ENCODE measurements around the gene UCK2. TPM values are rescaled to one million over a fixed set of nuclear protein-coding genes. Genes with fewer than 3 reads are reported as not detected.

The UCK2 gene
- total RNA-seq, 1 donor from 2014 or later: 112 TPM

DNA sequence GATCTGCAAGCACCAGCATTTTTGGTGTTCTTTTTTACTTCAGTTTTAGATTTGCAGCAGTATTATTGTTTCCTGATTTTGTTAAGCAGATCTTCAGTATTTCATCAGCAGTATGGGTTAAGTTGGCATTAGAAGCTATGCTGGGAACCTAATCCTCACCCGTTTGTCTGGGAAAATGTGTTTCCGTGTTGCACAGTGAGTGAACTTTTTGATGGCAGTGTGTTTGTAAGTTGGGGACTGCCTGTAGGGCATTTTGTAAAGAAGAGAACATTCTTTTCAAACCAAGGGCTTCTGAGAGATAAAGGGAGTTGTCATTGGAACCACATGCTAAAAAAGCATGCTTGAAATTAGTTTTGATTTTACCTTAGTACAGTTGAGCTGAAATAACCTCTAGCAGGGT lies 35.9 kb downstream of the UCK2 start:
- H3K27ac Mint-ChIP-seq: no peak overlapping the region
- H3K27me3 Mint-ChIP-seq (ENCODE audit: insufficient read depth): no peaks in the 10 kb centered on the region
- intact Hi-C loops (cut with micrococcal nuclease): no loop called here
- H3K4me1 Mint-ChIP-seq (ENCODE audit: low read depth): peaks cover 47% of the 10 kb centered on the region
- H3K9me3 Mint-ChIP-seq: no peaks in the 10 kb centered on the region
- no peak for DNase-seq (ENCODE audit: low spot score)
- peaks cover 5% of the 10 kb centered on the region for H3K36me3 Mint-ChIP-seq (ENCODE audit: low read depth)
- no peak overlapping the region for H3K4me3 Mint-ChIP-seq

DNA sequence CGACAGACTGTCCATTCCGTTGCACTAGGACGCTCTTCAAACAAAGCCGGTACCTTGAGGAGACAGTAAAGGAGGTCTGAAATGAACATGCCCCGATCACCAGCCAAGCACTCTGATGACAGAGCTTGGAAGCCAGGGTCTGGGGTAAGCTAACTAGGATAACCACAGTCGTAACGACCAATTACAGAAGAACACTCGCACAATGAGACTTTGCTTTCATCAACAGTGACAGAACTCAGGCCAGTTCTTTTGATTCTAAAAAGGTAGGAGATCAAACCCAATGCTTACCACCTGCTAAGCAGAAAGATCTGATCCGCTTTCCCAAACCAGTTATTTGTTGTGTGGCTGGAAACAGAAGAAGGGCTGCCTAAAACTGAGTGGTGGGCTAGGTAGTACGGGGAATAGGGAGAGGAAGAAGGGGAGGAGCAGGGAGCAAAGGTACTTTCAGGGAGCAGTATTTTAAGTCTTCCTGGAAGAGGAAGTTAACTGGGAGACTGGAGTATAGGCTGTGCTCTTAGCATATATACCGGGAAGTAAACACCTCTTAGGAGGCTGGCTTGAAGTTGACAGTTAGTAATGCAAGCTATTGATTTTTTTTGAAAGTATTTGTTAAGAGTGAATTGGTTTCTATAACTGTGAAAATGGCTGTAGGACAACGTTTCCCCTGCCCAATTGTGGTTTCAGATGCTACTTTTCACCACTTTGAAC lies 38.4 kb downstream of the UCK2 start:
- H3K36me3 Mint-ChIP-seq (ENCODE audit: low read depth): peaks cover 5% of the 10 kb centered on the region
- intact Hi-C loops (cut with micrococcal nuclease): no loop called here
- no peak overlapping the region for H3K4me3 Mint-ChIP-seq
- DNase-seq (ENCODE audit: low spot score): no peak
- no peaks in the 10 kb centered on the region for H3K9me3 Mint-ChIP-seq
- H3K27me3 Mint-ChIP-seq (ENCODE audit: insufficient read depth): no peaks in the 10 kb centered on the region
- no peak overlapping the region for H3K27ac Mint-ChIP-seq
- H3K4me1 Mint-ChIP-seq (ENCODE audit: low read depth): peaks cover 32% of the 10 kb centered on the region

DNA sequence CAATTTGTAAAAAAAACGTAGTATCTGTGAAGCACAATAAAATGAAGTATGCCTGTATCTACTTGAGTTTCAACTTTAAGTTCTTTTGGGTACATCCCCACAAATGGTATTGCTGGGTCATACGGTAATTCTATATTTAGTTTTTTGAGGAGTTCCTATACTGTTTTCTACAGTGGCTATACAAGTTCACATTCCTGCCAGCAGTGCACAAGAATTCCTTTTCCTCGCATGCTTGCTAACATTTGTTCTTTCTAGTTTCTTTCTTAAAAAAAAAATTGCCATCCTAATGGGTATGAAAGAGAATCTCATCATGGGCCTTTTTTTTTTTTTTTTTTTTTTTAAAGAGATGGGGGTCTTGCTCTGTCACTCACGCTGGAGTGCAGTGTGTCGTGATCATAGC lies 41.9 kb downstream of the UCK2 start:
- H3K27ac Mint-ChIP-seq: no peak overlapping the region
- no peak for DNase-seq (ENCODE audit: low spot score)
- no peaks in the 10 kb centered on the region for H3K27me3 Mint-ChIP-seq (ENCODE audit: insufficient read depth)
- no peak overlapping the region for H3K4me3 Mint-ChIP-seq
- H3K9me3 Mint-ChIP-seq: peaks cover 5% of the 10 kb centered on the region
- peaks cover 16% of the 10 kb centered on the region for H3K36me3 Mint-ChIP-seq (ENCODE audit: low read depth)
- intact Hi-C loops (cut with micrococcal nuclease): no loop called here
- H3K4me1 Mint-ChIP-seq (ENCODE audit: low read depth): peaks cover 45% of the 10 kb centered on the region

DNA sequence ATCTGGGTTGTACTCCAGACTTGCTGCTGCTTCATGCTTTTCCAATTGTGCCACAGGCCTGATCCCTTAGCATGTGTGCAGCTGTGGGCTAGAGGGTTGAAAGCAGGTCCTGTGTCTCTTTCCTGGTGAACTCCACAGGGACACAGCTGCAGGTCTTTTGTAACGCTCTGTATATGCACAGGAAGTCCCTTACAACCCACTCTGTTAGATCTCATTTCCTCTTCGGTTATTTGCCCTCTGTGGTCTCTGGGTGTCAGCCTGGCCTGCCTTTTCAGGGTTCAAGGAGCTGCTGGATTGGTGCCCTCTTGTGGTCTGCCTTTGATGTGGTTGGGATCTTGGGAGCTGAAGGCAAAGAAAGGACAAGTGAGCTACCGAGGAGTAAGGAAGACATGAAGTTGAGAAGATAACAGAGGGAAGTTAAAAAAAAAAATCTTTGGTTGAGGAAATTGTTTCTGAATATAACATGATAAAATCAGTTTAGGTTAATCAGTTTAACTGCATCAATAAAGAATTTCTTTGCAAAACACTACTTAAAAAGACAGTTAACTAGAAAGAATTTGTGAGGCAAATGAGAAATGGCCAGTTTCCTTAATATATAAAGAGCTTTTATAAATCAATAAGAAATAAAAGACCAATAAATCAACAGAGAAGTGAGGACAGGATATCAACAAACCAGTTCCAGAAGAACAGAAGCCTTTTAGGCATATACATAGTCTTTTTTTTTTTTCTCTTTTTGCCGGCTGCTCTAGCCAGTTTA lies 44.1 kb downstream of the UCK2 start:
- peaks cover 11% of the 10 kb centered on the region for H3K36me3 Mint-ChIP-seq (ENCODE audit: low read depth)
- peaks cover 5% of the 10 kb centered on the region for H3K9me3 Mint-ChIP-seq
- DNase-seq (ENCODE audit: low spot score): peak; percentile 49
- peaks cover 54% of the 10 kb centered on the region for H3K4me1 Mint-ChIP-seq (ENCODE audit: low read depth)
- intact Hi-C loops (cut with micrococcal nuclease): loop anchor here (1.0 to 5.0 kb wide), 3 partner anchors 15 to 42 kb away; no protein-coding TSS in a partner anchor
- peak overlapping the region; percentile 55 for H3K4me3 Mint-ChIP-seq
- H3K27me3 Mint-ChIP-seq (ENCODE audit: insufficient read depth): peaks cover 5% of the 10 kb centered on the region
- peak overlapping the region; percentile 63 for H3K27ac Mint-ChIP-seq

DNA sequence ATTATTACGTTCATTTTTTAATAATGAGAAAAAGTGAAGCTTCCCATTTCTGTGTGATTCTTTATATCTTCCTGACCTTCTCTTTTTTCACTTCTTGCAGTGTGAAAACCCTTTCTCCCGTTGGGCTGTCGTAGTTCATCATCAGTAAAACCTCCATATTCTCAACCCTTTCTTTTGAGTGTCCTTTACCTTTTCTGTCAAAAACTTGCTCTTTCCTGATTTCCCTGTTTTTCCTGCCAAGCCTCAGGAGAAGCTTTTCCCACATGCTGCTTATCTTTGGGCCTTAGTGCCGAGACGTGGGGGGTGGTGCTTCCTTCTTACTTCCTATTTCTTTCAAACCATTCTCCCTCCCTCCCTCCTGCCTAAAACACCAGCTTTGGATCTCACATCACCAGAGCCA lies 46.1 kb downstream of the UCK2 start:
- H3K9me3 Mint-ChIP-seq: peaks cover 9% of the 10 kb centered on the region
- intact Hi-C loops (cut with micrococcal nuclease): loop anchor here (5.0 kb wide), 1 partner anchor 39 kb away; no protein-coding TSS in a partner anchor
- H3K36me3 Mint-ChIP-seq (ENCODE audit: low read depth): peaks cover 17% of the 10 kb centered on the region
- H3K27me3 Mint-ChIP-seq (ENCODE audit: insufficient read depth): peaks cover 5% of the 10 kb centered on the region
- no peak overlapping the region for H3K27ac Mint-ChIP-seq
- H3K4me3 Mint-ChIP-seq: no peak overlapping the region
- peaks cover 70% of the 10 kb centered on the region for H3K4me1 Mint-ChIP-seq (ENCODE audit: low read depth)
- no peak for DNase-seq (ENCODE audit: low spot score)

DNA sequence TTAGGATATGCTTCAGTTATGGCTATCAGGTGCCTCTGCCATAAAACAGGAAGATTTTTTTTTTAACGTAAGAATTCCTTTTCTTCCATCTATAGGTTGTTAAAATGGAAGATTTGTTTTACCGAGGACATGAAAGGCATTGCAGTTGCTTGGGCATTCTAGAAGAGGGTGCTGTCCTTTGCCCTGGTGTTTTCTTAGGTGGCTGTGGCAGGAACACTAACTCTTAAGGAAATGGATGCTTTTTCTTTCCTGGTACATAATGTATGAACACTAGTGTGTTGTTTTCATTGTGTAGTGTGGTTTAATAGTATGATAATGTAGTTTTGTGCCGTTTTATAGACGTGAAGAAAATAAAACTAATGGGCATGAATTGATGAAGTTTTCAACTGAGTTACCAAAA lies 47.2 kb downstream of the UCK2 start:
- Mint-ChIP-seq H3K36me3 (ENCODE audit: low read depth) (peaks cover 18% of the 10 kb centered on the region), H3K9me3 (peaks cover 9% of the 10 kb centered on the region), H3K4me1 (ENCODE audit: low read depth) (peaks cover 77% of the 10 kb centered on the region), H3K4me3 (no peak overlapping the region), H3K27me3 (ENCODE audit: insufficient read depth) (peaks cover 5% of the 10 kb centered on the region), H3K27ac (no peak overlapping the region)
- intact Hi-C loops (cut with micrococcal nuclease): loop anchor here (5.0 kb wide), 1 partner anchor 38 kb away; no protein-coding TSS in a partner anchor
- DNase-seq (ENCODE audit: low spot score): no peak

DNA sequence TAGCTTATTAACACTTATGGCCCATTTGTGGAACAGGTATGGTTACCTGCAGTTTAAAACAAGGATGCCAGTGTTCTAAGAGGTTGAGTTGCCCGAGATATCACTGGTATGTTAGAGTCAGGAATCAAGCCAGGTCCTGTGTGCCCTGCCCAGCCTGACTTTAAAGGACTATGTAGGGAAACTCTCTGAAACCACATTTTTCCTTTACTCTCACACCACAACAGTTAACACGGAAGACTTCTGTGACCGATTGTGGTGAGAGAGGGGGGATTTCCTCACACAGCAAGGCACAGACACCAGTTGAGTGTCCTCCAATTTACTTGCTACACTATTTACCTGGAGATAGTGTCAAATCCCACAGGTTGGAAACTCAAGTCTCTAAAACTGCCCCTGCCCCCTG lies 47.8 kb downstream of the UCK2 start:
- Mint-ChIP-seq H3K9me3 (peaks cover 9% of the 10 kb centered on the region), H3K4me1 (ENCODE audit: low read depth) (peaks cover 83% of the 10 kb centered on the region), H3K27ac (peak overlapping the region; percentile 42), H3K4me3 (peak overlapping the region; percentile 19), H3K36me3 (ENCODE audit: low read depth) (peaks cover 18% of the 10 kb centered on the region), H3K27me3 (ENCODE audit: insufficient read depth) (peaks cover 5% of the 10 kb centered on the region)
- intact Hi-C loops (cut with micrococcal nuclease): no loop called here
- peak; percentile 24 for DNase-seq (ENCODE audit: low spot score)

DNA sequence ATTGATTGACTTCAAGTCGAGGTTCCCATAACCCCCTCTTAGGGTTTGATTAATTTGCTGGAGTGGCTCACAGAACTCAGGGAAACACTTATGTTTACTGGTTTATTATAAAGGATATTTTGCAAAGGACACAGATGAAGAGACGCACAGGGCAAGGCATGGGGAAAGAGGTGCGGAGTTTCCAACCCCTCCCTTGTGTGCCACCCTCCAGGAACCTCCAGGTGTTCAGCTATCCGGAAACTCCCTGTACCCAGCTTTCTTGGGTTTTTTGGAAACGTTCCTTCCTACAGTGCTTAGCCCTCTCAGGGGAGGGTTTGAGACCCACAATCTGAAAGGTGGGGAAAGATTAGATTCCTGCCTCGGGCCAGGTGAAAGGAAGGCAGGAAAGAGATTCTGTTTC lies 48.2 kb downstream of the UCK2 start:
- H3K9me3 Mint-ChIP-seq: peaks cover 9% of the 10 kb centered on the region
- peaks cover 81% of the 10 kb centered on the region for H3K4me1 Mint-ChIP-seq (ENCODE audit: low read depth)
- intact Hi-C loops (cut with micrococcal nuclease): no loop called here
- H3K27ac Mint-ChIP-seq: peak overlapping the region; percentile 42
- H3K27me3 Mint-ChIP-seq (ENCODE audit: insufficient read depth): peaks cover 5% of the 10 kb centered on the region
- H3K36me3 Mint-ChIP-seq (ENCODE audit: low read depth): peaks cover 18% of the 10 kb centered on the region
- no peak for DNase-seq (ENCODE audit: low spot score)
- peak overlapping the region; percentile 19 for H3K4me3 Mint-ChIP-seq

DNA sequence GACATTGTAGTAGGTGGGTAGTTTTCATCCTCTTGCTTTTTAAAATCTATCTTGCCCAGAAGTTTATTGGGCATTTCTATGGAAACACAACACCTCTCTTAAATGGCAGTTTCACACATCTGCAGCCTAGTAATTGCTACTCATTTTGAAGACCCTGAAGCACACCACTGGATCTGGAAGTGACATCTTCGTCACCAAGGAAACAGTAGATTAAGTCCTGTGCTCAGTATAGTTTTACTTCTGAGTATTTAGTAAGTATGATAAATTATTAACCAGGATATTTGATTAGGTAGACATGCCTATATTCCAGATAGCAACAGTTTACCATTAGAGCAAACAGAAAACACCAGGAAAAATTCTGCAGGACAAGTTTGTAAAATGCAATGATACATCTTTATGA lies 48.7 kb downstream of the UCK2 start:
- intact Hi-C loops (cut with micrococcal nuclease): no loop called here
- peaks cover 9% of the 10 kb centered on the region for H3K9me3 Mint-ChIP-seq
- no peak for DNase-seq (ENCODE audit: low spot score)
- peaks cover 19% of the 10 kb centered on the region for H3K36me3 Mint-ChIP-seq (ENCODE audit: low read depth)
- peaks cover 78% of the 10 kb centered on the region for H3K4me1 Mint-ChIP-seq (ENCODE audit: low read depth)
- H3K27ac Mint-ChIP-seq: no peak overlapping the region
- H3K27me3 Mint-ChIP-seq (ENCODE audit: insufficient read depth): peaks cover 5% of the 10 kb centered on the region
- H3K4me3 Mint-ChIP-seq: no peak overlapping the region

DNA sequence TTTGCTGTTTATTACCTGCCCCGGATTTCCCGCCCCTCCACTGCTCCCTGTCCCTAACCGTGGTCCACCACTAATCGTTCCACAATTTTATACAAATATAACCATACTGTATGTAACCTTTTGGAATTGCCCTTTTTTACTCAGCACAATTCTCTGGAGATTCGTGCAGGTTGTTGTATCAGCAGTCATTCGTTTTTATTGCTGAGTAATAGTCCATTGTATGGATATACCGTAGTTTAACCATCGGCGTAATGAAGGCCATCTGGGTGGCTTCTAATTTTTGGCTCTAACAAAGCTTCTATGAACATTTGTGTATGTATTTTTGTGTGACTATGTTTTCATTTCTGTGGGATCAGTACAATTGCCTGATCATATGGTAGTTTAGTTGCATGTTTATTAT lies 50.0 kb downstream of the UCK2 start:
- H3K27me3 Mint-ChIP-seq (ENCODE audit: insufficient read depth): peaks cover 5% of the 10 kb centered on the region
- peaks cover 20% of the 10 kb centered on the region for H3K36me3 Mint-ChIP-seq (ENCODE audit: low read depth)
- no peak for DNase-seq (ENCODE audit: low spot score)
- H3K4me3 Mint-ChIP-seq: no peak overlapping the region
- H3K27ac Mint-ChIP-seq: no peak overlapping the region
- peaks cover 76% of the 10 kb centered on the region for H3K4me1 Mint-ChIP-seq (ENCODE audit: low read depth)
- H3K9me3 Mint-ChIP-seq: peaks cover 9% of the 10 kb centered on the region
- intact Hi-C loops (cut with micrococcal nuclease): no loop called here

DNA sequence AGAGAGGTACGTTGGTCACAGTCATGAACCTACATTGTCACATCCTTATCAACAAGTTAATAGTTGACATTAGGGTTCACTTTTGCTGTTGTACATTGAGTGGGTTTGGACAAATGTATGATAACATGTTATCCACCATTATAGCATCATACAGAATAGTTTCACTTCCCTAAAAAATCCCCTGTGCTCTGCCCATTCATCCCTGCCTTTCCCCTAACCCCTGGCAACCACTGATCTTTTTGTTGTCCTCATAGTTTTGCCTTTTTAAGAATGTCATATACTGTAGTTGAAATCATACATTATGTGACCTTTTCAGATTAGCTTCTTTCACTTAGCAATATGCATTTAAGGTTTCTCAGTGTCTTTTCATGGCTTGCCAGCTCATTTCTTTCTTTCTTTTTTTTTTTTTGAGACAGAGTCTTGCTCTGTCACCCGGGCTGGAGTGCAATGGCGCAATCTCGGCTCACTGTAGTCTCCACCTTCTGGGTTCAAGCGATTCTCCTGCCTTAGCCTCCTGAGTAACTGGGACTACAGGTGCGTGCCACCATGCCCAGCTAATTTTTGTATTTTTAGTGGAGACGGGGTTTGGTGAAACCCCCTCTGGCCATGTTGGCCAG lies 50.6 kb downstream of the UCK2 start:
- H3K36me3 Mint-ChIP-seq (ENCODE audit: low read depth): peaks cover 17% of the 10 kb centered on the region
- peaks cover 9% of the 10 kb centered on the region for H3K9me3 Mint-ChIP-seq
- H3K4me1 Mint-ChIP-seq (ENCODE audit: low read depth): peaks cover 77% of the 10 kb centered on the region
- DNase-seq (ENCODE audit: low spot score): no peak
- H3K27me3 Mint-ChIP-seq (ENCODE audit: insufficient read depth): peaks cover 5% of the 10 kb centered on the region
- no peak overlapping the region for H3K4me3 Mint-ChIP-seq
- intact Hi-C loops (cut with micrococcal nuclease): no loop called here
- peak overlapping the region; percentile 14 for H3K27ac Mint-ChIP-seq

DNA sequence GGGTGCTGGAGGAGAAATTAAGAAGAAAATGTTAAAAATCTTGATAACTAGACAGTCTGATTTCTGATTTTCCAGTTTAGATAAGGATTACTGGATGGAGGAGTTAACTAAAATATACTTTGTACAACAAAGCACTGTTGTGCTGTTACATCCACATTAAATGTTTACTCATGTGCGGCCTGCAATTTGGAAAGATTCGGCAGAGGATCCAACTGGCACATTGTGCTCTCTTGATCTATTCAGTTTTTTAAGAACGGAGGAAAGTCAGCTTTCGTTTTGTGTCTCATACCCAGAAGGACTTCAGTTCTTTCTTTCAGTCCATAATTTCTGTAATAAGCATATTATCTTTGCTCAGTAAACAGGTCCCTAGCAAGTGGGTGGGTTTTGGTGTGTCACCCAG lies 52.5 kb downstream of the UCK2 start:
- Mint-ChIP-seq H3K27ac (no peak overlapping the region), H3K36me3 (ENCODE audit: low read depth) (peaks cover 11% of the 10 kb centered on the region), H3K4me3 (no peak overlapping the region), H3K27me3 (ENCODE audit: insufficient read depth) (no peaks in the 10 kb centered on the region), H3K4me1 (ENCODE audit: low read depth) (peaks cover 69% of the 10 kb centered on the region), H3K9me3 (peaks cover 4% of the 10 kb centered on the region)
- no peak for DNase-seq (ENCODE audit: low spot score)
- intact Hi-C loops (cut with micrococcal nuclease): no loop called here

DNA sequence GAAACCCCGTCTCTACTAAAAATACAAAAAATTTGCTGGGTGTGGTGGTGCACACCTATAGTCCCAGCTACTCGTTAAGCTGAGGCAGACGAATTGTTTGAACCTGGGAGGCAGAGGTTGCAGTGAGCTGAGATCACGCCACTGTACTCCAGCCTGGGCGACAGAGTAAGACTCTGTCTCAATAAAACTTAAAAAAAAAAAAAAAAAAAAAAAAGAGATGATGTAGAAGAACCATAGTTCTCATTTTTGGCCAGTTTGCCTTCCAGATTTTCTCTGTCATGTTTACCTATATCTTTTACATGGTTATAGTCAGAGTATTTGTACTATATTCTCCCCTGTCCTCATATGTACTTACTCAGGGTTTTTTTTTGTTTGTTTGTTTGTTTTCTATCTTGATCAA lies 53.6 kb downstream of the UCK2 start:
- Mint-ChIP-seq H3K36me3 (ENCODE audit: low read depth) (peaks cover 11% of the 10 kb centered on the region), H3K27me3 (ENCODE audit: insufficient read depth) (no peaks in the 10 kb centered on the region), H3K4me1 (ENCODE audit: low read depth) (peaks cover 58% of the 10 kb centered on the region), H3K27ac (no peak overlapping the region), H3K4me3 (no peak overlapping the region), H3K9me3 (peaks cover 4% of the 10 kb centered on the region)
- intact Hi-C loops (cut with micrococcal nuclease): no loop called here
- no peak for DNase-seq (ENCODE audit: low spot score)
